GM12801 (cell line): ENCODE results near the gene AKAP12.

Experiments used
- TF ChIP-seq, protein P1 (sequence below): IDR thresholded peaks from one replicate; pipeline ENCODE4 v1.5.1; 2011; ENCODE audit warnings: control low read depth; ENCODE audit not compliant: insufficient read length; ENCODE audit errors: extremely low read depth

The AKAP12 gene

DNA sequence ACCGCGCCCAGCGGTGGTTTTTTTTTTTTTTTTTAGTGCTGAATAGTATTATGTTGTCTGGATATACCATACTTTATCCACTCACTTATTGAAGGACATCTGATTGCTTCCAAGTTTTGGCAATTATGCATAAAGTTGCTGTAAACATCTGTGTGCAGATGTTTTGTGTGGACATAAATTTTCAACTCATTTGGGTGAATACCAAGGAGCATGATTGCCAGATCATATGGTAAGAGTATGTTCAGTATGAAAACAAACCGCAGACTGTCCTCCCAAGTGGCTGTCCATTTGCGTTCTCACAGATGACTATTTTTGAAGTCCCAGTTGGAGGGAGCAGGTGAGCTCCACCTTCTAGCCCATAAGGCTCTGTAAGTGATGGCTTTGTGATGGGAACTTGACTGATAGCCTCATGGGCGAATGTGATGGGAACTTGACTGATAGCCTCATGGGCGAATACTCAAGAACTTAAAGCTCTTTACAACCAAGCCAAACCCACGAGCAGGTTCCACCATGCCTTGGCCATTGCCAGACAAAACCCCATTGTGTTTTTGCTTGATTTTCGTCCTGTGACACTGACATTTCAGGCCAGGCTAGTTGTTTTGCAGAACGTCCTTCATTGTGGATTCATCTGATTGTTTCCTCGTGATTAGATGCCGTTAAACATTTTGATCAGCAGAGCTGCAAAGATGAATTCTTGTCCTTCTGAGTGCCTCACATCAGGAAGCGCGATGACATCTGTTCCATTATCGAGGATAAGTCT lies 100.6 kb downstream of the AKAP12 start:
- TF ChIP-seq, protein P1, sequence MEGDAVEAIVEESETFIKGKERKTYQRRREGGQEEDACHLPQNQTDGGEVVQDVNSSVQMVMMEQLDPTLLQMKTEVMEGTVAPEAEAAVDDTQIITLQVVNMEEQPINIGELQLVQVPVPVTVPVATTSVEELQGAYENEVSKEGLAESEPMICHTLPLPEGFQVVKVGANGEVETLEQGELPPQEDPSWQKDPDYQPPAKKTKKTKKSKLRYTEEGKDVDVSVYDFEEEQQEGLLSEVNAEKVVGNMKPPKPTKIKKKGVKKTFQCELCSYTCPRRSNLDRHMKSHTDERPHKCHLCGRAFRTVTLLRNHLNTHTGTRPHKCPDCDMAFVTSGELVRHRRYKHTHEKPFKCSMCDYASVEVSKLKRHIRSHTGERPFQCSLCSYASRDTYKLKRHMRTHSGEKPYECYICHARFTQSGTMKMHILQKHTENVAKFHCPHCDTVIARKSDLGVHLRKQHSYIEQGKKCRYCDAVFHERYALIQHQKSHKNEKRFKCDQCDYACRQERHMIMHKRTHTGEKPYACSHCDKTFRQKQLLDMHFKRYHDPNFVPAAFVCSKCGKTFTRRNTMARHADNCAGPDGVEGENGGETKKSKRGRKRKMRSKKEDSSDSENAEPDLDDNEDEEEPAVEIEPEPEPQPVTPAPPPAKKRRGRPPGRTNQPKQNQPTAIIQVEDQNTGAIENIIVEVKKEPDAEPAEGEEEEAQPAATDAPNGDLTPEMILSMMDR: no peak

DNA sequence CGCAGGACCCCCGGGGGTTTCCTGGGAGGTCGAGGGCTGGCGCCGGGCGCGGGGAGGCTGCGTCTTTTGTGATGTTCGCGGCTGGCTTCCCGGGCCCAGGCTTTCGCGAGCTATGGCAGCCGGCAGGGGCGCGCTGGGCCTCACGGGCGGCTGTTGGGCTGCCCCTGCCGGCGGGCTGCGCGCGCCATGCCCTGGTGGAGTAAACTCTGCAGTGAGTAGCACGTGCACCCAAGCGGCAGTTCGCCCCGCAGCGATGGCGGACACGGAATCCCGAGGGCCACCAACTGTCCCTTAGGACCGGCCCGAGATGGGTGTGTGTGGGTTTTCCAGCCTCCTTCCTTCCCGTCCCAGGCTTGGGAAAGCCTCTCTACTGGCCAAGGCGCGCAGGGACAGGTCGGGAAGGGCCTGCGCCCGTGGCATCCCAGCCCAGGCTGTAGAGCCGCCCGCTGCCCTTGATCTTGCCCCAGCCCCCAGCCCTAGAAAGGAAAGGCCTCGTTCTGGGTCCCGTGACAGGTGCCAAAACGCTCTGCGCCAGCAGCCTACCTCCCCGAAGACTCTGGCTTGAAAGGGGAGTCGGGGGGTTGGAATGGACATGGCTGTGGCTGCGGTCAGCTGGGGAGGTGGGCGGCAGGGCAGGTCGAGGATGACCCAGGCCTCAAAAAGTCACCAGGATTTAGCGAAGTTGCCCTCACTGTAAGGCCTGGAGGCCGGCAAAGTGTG lies 101.9 kb downstream of the AKAP12 start:
- TF ChIP-seq, protein P1: no peak

DNA sequence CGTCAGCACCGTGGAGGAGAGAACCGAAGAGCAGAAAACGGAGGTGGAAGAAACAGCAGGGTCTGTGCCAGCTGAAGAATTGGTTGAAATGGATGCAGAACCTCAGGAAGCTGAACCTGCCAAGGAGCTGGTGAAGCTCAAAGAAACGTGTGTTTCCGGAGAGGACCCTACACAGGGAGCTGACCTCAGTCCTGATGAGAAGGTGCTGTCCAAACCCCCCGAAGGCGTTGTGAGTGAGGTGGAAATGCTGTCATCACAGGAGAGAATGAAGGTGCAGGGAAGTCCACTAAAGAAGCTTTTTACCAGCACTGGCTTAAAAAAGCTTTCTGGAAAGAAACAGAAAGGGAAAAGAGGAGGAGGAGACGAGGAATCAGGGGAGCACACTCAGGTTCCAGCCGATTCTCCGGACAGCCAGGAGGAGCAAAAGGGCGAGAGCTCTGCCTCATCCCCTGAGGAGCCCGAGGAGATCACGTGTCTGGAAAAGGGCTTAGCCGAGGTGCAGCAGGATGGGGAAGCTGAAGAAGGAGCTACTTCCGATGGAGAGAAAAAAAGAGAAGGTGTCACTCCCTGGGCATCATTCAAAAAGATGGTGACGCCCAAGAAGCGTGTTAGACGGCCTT lies 110.0 kb downstream of the AKAP12 start:
- TF ChIP-seq, protein P1: no peak

DNA sequence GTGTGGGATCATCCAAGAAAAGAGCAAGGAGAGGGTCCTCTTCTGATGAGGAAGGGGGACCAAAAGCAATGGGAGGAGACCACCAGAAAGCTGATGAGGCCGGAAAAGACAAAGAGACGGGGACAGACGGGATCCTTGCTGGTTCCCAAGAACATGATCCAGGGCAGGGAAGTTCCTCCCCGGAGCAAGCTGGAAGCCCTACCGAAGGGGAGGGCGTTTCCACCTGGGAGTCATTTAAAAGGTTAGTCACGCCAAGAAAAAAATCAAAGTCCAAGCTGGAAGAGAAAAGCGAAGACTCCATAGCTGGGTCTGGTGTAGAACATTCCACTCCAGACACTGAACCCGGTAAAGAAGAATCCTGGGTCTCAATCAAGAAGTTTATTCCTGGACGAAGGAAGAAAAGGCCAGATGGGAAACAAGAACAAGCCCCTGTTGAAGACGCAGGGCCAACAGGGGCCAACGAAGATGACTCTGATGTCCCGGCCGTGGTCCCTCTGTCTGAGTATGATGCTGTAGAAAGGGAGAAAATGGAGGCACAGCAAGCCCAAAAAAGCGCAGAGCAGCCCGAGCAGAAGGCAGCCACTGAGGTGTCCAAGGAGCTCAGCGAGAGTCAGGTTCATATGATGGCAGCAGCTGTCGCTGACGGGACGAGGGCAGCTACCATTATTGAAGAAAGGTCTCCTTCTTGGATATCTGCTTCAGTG lies 110.8 kb downstream of the AKAP12 start:
- TF ChIP-seq, protein P1: no peak

DNA sequence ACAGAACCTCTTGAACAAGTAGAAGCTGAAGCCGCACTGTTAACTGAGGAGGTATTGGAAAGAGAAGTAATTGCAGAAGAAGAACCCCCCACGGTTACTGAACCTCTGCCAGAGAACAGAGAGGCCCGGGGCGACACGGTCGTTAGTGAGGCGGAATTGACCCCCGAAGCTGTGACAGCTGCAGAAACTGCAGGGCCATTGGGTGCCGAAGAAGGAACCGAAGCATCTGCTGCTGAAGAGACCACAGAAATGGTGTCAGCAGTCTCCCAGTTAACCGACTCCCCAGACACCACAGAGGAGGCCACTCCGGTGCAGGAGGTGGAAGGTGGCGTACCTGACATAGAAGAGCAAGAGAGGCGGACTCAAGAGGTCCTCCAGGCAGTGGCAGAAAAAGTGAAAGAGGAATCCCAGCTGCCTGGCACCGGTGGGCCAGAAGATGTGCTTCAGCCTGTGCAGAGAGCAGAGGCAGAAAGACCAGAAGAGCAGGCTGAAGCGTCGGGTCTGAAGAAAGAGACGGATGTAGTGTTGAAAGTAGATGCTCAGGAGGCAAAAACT lies 111.5 kb downstream of the AKAP12 start:
- TF ChIP-seq, protein P1: no peak

DNA sequence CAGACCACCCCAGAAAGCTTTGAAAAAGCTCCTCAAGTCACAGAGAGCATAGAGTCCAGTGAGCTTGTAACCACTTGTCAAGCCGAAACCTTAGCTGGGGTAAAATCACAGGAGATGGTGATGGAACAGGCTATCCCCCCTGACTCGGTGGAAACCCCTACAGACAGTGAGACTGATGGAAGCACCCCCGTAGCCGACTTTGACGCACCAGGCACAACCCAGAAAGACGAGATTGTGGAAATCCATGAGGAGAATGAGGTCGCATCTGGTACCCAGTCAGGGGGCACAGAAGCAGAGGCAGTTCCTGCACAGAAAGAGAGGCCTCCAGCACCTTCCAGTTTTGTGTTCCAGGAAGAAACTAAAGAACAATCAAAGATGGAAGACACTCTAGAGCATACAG lies 112.0 kb downstream of the AKAP12 start:
- TF ChIP-seq, protein P1: no peak
